ENCODE measurements around the gene INTS11.

DNA sequence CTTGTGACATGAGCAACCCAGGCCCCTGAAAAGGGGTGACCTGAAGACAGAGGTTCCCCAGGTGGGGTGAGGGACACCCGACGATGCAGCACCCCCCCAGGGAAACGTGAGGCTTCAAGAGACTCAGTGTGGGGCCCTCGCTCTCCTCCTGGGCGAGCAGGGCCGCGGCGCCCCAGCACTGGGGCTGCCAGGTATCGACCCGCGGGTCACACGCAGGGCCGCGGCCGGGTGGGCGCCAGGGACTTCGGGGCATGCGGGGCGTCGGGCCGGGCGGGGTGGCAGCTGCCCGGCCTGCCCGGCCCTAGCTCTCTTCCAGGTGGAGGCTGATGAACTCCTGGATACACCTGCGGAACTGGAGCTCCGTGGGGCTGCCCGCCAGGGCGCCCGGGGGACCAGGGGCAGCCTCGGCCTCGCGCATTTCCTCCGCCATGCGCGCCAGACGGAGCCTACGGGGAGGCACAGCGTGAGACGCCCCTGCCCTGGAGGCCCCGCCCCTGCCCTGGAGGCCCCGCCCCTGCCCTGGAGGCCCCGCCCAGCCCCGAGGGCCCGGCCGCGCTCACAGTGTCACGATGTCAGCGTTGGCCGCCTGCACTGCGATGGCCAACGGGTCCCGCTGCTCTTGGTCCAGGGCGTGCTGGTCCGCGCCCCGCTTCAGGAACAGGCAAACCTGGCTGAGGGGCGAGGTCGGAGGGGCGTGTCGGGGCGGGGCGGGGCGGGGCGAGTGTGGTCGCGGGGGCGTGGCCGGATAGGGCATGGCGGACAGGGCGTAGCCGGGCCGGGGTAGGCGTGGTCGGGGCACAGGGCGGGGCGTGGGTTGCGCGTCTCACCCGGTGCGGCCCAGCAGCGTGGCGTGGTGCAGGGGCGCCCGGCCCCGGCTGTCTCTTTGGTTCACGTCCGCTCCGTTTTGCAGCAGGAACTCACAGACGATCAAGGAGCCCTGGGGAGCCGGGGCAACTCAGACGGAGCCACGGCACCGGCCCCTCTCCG, 30.9 kb downstream of the INTS11 start:
- no peak for TF ChIP-seq POLR2A (IDR thresholded peaks at IDR 0.05; ENCODE audit: low read depth, low read length)
- TF ChIP-seq POLR2AphosphoS5 (IDR thresholded peaks at IDR 0.05; ENCODE audit: low read depth, low read length), result no peak
- TF ChIP-seq SPI1 (IDR thresholded peaks at IDR 0.05; ENCODE audit: low read depth, low read length), result no peak
- no peak for TF ChIP-seq TAF1 (IDR thresholded peaks at IDR 0.05; ENCODE audit: low read depth, low read length)

Data from GM12891 (cell line).